Stomach smooth muscle (tissue), 2 donors: ENCODE results near the gene ALPK3.

Experiments
- H3K27ac ChIP-seq: one replicate; pipeline ENCODE4 v1.7.0; 2013; ENCODE audit warnings: mild to moderate bottlenecking, low read length, inconsistent platforms
- H3K27me3 ChIP-seq, 2 donors: one replicate each; pipeline ENCODE4 v1.7.0; 2013; ENCODE audit warnings: low read length in 2 of 2; ENCODE audit not compliant: insufficient read depth in 2 of 2, control insufficient read depth in 1 of 2
- H3K36me3 ChIP-seq, 2 donors: one replicate each; pipeline ENCODE4 v1.7.0; 2013; ENCODE audit warnings: low read length in 2 of 2; ENCODE audit not compliant: control insufficient read depth in 2 of 2, insufficient read depth in 2 of 2
- H3K4me1 ChIP-seq: one replicate; pipeline ENCODE4 v1.7.0; 2013; ENCODE audit warnings: low read length; ENCODE audit not compliant: control insufficient read depth, insufficient read depth
- H3K4me3 ChIP-seq, 2 donors: one replicate each; pipeline ENCODE4 v1.7.0; 2013; ENCODE audit warnings: low read length in 2 of 2
- H3K9ac ChIP-seq, 2 donors: one replicate each; pipeline ENCODE4 v1.7.0; 2013; ENCODE audit warnings: low read length in 2 of 2, mild to moderate bottlenecking in 1 of 2
- H3K9me3 ChIP-seq, 2 donors: one replicate each; pipeline ENCODE4 v1.7.0; 2013; ENCODE audit warnings: low read length in 2 of 2; ENCODE audit not compliant: control insufficient read depth in 2 of 2
- donor health status: healthy.
- donor health status: Pancreatic carcinoma.

Gene ALPK3, protein sequence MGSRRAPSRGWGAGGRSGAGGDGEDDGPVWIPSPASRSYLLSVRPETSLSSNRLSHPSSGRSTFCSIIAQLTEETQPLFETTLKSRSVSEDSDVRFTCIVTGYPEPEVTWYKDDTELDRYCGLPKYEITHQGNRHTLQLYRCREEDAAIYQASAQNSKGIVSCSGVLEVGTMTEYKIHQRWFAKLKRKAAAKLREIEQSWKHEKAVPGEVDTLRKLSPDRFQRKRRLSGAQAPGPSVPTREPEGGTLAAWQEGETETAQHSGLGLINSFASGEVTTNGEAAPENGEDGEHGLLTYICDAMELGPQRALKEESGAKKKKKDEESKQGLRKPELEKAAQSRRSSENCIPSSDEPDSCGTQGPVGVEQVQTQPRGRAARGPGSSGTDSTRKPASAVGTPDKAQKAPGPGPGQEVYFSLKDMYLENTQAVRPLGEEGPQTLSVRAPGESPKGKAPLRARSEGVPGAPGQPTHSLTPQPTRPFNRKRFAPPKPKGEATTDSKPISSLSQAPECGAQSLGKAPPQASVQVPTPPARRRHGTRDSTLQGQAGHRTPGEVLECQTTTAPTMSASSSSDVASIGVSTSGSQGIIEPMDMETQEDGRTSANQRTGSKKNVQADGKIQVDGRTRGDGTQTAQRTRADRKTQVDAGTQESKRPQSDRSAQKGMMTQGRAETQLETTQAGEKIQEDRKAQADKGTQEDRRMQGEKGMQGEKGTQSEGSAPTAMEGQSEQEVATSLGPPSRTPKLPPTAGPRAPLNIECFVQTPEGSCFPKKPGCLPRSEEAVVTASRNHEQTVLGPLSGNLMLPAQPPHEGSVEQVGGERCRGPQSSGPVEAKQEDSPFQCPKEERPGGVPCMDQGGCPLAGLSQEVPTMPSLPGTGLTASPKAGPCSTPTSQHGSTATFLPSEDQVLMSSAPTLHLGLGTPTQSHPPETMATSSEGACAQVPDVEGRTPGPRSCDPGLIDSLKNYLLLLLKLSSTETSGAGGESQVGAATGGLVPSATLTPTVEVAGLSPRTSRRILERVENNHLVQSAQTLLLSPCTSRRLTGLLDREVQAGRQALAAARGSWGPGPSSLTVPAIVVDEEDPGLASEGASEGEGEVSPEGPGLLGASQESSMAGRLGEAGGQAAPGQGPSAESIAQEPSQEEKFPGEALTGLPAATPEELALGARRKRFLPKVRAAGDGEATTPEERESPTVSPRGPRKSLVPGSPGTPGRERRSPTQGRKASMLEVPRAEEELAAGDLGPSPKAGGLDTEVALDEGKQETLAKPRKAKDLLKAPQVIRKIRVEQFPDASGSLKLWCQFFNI (N-terminal part only)

DNA sequence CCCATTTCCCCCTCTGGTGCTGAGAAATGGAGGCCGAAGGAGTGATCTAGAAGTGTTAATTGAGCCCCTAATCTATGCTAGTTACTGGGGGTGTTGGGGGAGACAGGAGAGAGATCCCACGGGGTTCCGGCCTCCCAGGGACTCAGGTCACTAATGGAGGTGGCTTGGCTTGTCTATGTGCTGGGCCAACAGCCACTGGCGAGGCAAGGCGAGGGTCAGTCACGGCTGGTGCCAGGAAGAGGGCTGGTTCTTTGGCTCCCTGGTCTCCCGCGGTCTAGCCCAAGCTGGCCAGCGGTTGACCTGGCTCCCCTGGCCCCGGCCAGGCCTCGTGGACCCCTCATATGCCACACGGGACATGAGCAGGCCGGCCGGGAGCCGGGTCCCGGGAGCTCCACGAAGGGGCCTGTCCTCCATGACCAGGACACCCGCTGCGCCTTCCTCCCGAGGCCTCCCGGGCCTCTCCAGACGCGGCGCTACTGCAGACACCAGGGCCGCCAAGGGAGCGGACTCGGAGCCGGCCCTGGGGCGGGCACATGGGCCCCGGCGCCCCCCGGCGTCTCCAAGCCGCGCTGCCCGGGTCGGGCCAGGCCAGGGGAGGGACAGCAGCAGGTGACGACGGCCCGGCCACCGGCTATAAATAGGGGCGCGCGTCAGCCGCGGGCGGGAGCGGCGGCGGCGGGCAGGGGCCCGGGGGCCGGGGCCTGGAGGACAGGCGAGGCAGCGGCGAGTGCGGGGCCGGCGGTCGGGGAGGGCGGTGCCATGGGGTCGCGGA, at the start of gene ALPK3:
Gene ALPK3 (plus strand): TSS at position 663 of the 772 bp plus-strand sequence. CDS start 97 bp downstream, at position 760.
- Histone ChIP-seq H3K36me3 (peaks cover 0 to 2% of the 10 kb centered on the region in 2 donors), H3K9ac (peak within 1 kb of the TSS; percentile 81 to 87), H3K4me1 (peaks cover 48% of the 10 kb centered on the region), H3K4me3 (peak within 1 kb of the TSS; percentile 51 to 76), H3K27ac (peak within 1 kb of the TSS; percentile 92), H3K27me3 (no peaks in the 10 kb centered on the region), H3K9me3 (no peaks in the 10 kb centered on the region)

DNA sequence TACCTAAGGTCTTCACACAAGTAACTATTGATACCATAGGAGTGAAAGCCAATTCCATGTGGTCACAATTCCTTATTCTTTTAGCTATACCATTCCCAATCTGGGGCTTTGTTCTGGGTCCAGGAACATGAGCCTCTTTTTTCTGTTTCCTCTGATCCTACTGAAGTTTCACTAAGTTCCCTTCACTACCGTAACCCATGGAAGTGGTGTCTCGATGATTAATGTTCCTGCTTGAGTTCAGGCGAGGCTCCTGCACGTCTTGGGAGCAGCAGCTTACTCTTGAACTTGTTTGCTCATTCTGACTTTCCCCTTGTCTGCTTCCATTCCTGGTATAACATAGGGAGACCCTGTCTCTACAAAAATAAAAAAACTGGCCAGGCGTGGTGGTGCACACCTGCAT, 45.1 kb upstream of the ALPK3 start:
- Histone ChIP-seq H3K4me3 (no peak overlapping the region), H3K9ac (peak overlapping the region in 1 of 2 donors; percentile 1), H3K27ac (no peak overlapping the region), H3K27me3 (no peaks in the 10 kb centered on the region), H3K4me1 (peaks cover 9% of the 10 kb centered on the region), H3K9me3 (no peaks in the 10 kb centered on the region), H3K36me3 (peaks cover 0 to 7% of the 10 kb centered on the region in 2 donors)

DNA sequence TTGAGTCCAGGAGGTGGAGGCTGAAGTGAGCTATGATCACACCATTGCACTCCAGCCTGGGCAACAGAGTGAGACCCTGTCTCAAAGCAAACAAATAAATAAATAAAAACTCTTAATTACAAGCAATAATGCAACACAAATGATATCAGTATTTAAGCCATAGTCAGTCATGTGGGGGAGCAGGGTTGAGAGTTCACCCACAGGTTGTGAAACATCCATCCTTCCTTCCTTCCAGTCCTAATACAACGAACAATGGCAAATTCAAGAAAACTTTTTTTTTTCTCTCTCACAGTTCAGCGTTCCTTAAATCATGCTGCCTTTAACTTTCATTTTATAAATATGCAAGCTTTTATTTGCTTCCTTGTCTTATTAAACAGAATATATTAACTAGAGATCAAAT, 44.7 kb upstream of the ALPK3 start:
- no peaks in the 10 kb centered on the region for H3K27me3 ChIP-seq
- no peak overlapping the region for H3K9ac ChIP-seq
- H3K9me3 ChIP-seq: no peaks in the 10 kb centered on the region
- H3K4me1 ChIP-seq: peaks cover 9% of the 10 kb centered on the region
- no peak overlapping the region for H3K27ac ChIP-seq
- H3K36me3 ChIP-seq: peaks cover 0 to 7% of the 10 kb centered on the region in 2 donors
- no peak overlapping the region for H3K4me3 ChIP-seq

DNA sequence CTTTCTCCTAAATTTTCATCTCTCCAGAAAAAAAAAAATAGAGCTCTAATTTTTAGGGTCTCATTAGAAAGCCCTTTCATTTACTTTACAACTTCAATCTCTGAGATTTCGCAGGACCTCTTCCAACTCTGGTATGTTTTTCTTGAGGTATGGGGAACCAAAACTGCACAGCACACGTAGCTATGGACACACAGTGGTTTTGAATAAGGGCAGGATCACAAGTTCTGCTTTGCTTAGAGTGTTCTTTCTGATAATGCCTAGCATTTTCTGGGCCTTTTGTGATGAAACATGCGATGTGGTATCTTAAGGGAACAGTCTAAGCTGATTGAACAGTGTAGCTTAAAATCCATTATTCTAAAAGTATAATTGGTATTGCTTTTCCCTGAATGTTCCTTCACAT, 43.4 kb upstream of the ALPK3 start:
- Histone ChIP-seq H3K9ac (no peak overlapping the region), H3K4me3 (no peak overlapping the region), H3K27ac (no peak overlapping the region), H3K4me1 (peaks cover 9% of the 10 kb centered on the region), H3K36me3 (peaks cover 3 to 10% of the 10 kb centered on the region in 2 donors), H3K9me3 (no peaks in the 10 kb centered on the region), H3K27me3 (no peaks in the 10 kb centered on the region)

DNA sequence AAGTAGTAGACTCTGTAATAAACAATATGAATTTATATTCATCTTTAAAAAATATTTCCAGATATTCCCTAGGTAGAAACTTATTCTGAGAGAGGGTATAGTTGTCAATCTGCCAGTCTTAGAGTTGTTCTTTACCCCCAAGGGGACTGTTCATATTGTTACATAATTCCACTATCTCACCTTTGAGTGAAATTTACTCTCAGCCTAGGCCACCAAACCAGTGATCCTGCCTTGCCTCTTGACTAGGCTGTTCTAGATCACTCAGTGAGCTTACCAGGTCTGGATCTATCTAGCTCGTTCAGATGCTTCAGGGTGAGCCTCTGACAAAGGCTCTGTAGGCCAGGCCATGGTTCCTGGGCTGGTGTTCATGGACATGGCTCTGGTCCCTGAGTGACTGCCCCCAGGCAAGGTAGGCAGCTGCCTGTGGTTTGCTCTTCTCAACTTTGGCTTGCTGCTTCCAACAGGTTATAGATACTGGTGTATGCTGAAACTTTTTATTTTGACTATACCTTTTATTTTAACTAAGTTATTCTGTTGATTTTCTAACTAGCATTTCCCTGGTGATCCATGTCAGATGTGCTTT, 41.2 kb upstream of the ALPK3 start:
- H3K27me3 ChIP-seq: no peaks in the 10 kb centered on the region
- H3K4me1 ChIP-seq: peaks cover 7% of the 10 kb centered on the region
- no peaks in the 10 kb centered on the region for H3K9me3 ChIP-seq
- peaks cover 3 to 5% of the 10 kb centered on the region in 2 donors for H3K36me3 ChIP-seq
- H3K9ac ChIP-seq: peak overlapping the region in 1 of 2 donors; percentile 21
- no peak overlapping the region for H3K27ac ChIP-seq
- H3K4me3 ChIP-seq: no peak overlapping the region

DNA sequence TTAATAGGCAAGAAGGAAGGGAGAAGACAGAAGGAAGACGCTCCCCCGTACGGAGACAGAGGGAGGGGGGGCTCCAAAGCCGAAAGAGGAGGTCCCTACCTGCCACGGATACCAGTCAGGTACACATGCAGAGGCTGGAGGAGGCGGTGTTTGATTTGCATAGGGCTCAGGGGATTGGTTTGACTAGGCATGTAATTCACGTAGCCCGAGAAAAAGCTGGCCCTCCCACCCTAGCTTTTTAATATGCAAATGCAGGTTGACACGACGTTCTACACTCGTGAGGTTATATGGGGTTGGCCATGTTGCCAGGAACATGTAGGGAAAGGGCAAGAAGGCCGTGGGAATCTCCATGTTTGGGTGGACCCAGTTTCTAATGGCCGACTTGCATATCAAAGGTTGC, 39.0 kb upstream of the ALPK3 start:
- Histone ChIP-seq H3K27ac (no peak overlapping the region), H3K4me3 (no peak overlapping the region)

DNA sequence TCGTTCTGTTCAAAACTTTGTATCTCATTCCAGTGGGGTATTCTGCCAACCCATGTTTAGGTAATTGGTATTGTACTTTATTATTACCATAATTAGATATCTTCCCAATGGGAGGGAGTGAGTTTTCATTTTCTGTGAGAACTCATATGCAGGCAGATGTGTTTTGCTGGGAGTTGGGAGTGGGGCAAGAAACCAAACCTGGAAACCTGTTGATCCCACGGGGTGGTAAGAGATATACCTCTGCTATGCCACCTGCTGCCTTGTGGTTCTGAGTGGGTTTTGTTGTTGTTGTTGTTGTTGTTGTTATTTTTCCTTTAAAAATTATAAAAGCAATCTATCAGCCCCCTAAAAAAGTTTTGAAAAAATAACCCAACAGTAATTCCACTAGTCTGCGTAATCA, 36.7 kb upstream of the ALPK3 start:
- H3K27me3 ChIP-seq: no peaks in the 10 kb centered on the region
- H3K9ac ChIP-seq: no peak overlapping the region
- H3K27ac ChIP-seq: no peak overlapping the region
- peaks cover 5% of the 10 kb centered on the region for H3K4me1 ChIP-seq
- no peaks in the 10 kb centered on the region for H3K9me3 ChIP-seq
- no peak overlapping the region for H3K4me3 ChIP-seq
- peaks cover 28 to 34% of the 10 kb centered on the region in 2 donors for H3K36me3 ChIP-seq

More for the DNA sequence above, 39.0 kb upstream of the ALPK3 start:
- Histone ChIP-seq H3K9ac (no peak overlapping the region), H3K27me3 (no peaks in the 10 kb centered on the region), H3K9me3 (no peaks in the 10 kb centered on the region), H3K36me3 (peaks cover 10 to 16% of the 10 kb centered on the region in 2 donors), H3K4me1 (no peaks in the 10 kb centered on the region)

DNA sequence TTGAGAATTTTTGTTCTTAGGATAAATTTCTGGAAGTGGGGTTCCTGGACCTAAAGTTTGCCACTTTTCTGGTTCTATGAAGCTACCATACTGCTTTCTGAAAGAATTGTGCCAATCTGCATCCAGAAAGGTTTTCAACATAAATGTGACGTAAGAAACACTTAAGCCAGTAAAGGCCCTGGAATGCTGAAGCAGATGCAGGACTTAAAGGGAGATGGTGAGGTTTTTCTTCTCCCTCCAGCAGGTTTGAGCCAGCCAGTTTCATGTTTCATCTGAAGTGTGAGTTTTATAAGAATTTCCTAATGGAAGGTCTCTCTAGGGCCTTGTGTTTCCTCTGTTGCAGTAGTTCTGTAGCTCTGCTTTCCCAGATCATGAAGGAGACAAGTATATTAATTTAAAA, 35.7 kb upstream of the ALPK3 start:
- Histone ChIP-seq H3K9ac (no peak overlapping the region), H3K4me3 (no peak overlapping the region), H3K4me1 (peaks cover 9% of the 10 kb centered on the region), H3K27me3 (no peaks in the 10 kb centered on the region), H3K9me3 (no peaks in the 10 kb centered on the region), H3K36me3 (peaks cover 28 to 37% of the 10 kb centered on the region in 2 donors), H3K27ac (no peak overlapping the region)

DNA sequence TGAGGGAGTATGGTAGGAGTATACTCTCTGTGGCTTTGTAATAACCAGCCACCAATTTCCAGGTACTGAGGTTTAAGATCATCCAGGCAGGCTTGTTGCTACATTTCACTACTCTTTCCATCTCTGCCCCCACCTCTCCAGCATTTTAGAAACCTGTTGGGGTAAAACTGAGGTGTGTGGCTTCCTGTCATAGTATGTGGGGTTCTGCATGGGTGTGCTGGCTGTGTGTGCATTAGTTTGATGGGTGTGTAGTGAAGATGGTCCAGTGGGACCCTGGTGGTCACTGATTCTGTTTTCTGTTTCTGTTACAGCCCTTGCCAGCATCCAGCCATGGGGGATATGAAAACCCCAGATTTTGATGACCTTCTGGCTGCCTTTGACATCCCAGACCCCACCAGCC, 34.8 kb upstream of the ALPK3 start:
- peaks cover 14% of the 10 kb centered on the region for H3K4me1 ChIP-seq

More for the DNA sequence above, 34.8 kb upstream of the ALPK3 start:
- Histone ChIP-seq H3K9me3 (no peaks in the 10 kb centered on the region), H3K27ac (no peak overlapping the region), H3K27me3 (no peaks in the 10 kb centered on the region), H3K4me3 (no peak overlapping the region), H3K9ac (no peak overlapping the region), H3K36me3 (peaks cover 28 to 37% of the 10 kb centered on the region in 2 donors)
